ENCODE results near the gene RREB1.

RREB1 gene

GRCh38 chr6:7183707-7184106 is 75.9 kb downstream of the RREB1 start:
- Histone ChIP-seq H3K27ac (ENCODE audit: low read depth, low read length) (no peak overlapping the region), H3K36me3 (ENCODE audit: control insufficient read depth, low read length) (peaks cover 58% of the 10 kb centered on the region), H4K20me1 (ENCODE audit: control insufficient read depth, insufficient read depth, low read depth, low read length) (no peaks in the 10 kb centered on the region), H3K4me2 (ENCODE audit: low read length) (no peak overlapping the region), H3K4me1 (ENCODE audit: control insufficient read depth, low read length) (peaks cover 6% of the 10 kb centered on the region), H3K79me2 (ENCODE audit: control insufficient read depth, low read length) (no peaks in the 10 kb centered on the region), H3K9me3 (ENCODE audit: control insufficient read depth, insufficient read depth, low read length) (no peaks in the 10 kb centered on the region), H3K27me3 (ENCODE audit: control insufficient read depth, low read length) (no peaks in the 10 kb centered on the region), H3K9me2 (replicated peaks; ENCODE audit: control insufficient read depth, low read length) (no peaks in the 10 kb centered on the region), H3K4me3 (ENCODE audit: low read length) (no peak overlapping the region), H3F3A (ENCODE audit: control insufficient read depth, insufficient read depth) (no peaks in the 10 kb centered on the region)
- TF ChIP-seq, protein P1, sequence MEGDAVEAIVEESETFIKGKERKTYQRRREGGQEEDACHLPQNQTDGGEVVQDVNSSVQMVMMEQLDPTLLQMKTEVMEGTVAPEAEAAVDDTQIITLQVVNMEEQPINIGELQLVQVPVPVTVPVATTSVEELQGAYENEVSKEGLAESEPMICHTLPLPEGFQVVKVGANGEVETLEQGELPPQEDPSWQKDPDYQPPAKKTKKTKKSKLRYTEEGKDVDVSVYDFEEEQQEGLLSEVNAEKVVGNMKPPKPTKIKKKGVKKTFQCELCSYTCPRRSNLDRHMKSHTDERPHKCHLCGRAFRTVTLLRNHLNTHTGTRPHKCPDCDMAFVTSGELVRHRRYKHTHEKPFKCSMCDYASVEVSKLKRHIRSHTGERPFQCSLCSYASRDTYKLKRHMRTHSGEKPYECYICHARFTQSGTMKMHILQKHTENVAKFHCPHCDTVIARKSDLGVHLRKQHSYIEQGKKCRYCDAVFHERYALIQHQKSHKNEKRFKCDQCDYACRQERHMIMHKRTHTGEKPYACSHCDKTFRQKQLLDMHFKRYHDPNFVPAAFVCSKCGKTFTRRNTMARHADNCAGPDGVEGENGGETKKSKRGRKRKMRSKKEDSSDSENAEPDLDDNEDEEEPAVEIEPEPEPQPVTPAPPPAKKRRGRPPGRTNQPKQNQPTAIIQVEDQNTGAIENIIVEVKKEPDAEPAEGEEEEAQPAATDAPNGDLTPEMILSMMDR (IDR thresholded peaks at IDR 0.05; ENCODE audit: low read depth, low read length, poor library complexity, severe bottlenecking) = no peak
- TF ChIP-seq EZH2phosphoT487 (IDR thresholded peaks at IDR 0.05; ENCODE audit: borderline replicate concordance, low read length) = no peak

GRCh38 chr6:7184502-7184901 is 76.7 kb downstream of the RREB1 start:
- Histone ChIP-seq H3K9me3 (ENCODE audit: control insufficient read depth, insufficient read depth, low read length) (no peaks in the 10 kb centered on the region), H3K27ac (ENCODE audit: low read depth, low read length) (no peak overlapping the region), H3K4me1 (ENCODE audit: control insufficient read depth, low read length) (peaks cover 7% of the 10 kb centered on the region), H3K36me3 (ENCODE audit: control insufficient read depth, low read length) (peaks cover 62% of the 10 kb centered on the region), H3K9me2 (replicated peaks; ENCODE audit: control insufficient read depth, low read length) (no peaks in the 10 kb centered on the region), H3K4me2 (ENCODE audit: low read length) (no peak overlapping the region), H3K27me3 (ENCODE audit: control insufficient read depth, low read length) (no peaks in the 10 kb centered on the region), H3F3A (ENCODE audit: control insufficient read depth, insufficient read depth) (peaks cover under 1% of the 10 kb centered on the region; the same call in 1 of the 2 replicates), H3K79me2 (ENCODE audit: control insufficient read depth, low read length) (no peaks in the 10 kb centered on the region), H3K4me3 (ENCODE audit: low read length) (no peak overlapping the region), H4K20me1 (ENCODE audit: control insufficient read depth, insufficient read depth, low read depth, low read length) (no peaks in the 10 kb centered on the region)
- TF ChIP-seq EZH2phosphoT487 (IDR thresholded peaks at IDR 0.05; ENCODE audit: borderline replicate concordance, low read length) = no peak
- TF ChIP-seq, protein P1 (IDR thresholded peaks at IDR 0.05; ENCODE audit: low read depth, low read length, poor library complexity, severe bottlenecking) = no peak

- Histone ChIP-seq H3K4me2 (ENCODE audit: low read length) (no peak overlapping the region), H3K9me2 (replicated peaks; ENCODE audit: control insufficient read depth, low read length) (no peaks in the 10 kb centered on the region), H3K36me3 (ENCODE audit: control insufficient read depth, low read length) (peaks cover 56% of the 10 kb centered on the region), H3K27ac (ENCODE audit: low read depth, low read length) (no peak overlapping the region), H3K9me3 (ENCODE audit: control insufficient read depth, insufficient read depth, low read length) (no peaks in the 10 kb centered on the region), H3K27me3 (ENCODE audit: control insufficient read depth, low read length) (no peaks in the 10 kb centered on the region), H3F3A (ENCODE audit: control insufficient read depth, insufficient read depth) (peaks cover 3% of the 10 kb centered on the region; the same call in 1 of the 2 replicates), H3K4me3 (ENCODE audit: low read length) (no peak overlapping the region), H4K20me1 (ENCODE audit: control insufficient read depth, insufficient read depth, low read depth, low read length) (no peaks in the 10 kb centered on the region), H3K79me2 (ENCODE audit: control insufficient read depth, low read length) (no peaks in the 10 kb centered on the region), H3K4me1 (ENCODE audit: control insufficient read depth, low read length) (peaks cover 7% of the 10 kb centered on the region)
- TF ChIP-seq, protein P1 (IDR thresholded peaks at IDR 0.05; ENCODE audit: low read depth, low read length, poor library complexity, severe bottlenecking) = no peak
- TF ChIP-seq EZH2phosphoT487 (IDR thresholded peaks at IDR 0.05; ENCODE audit: borderline replicate concordance, low read length) = no peak
These were observed 77.8 kb downstream of the RREB1 start for GRCh38 chr6:7185561-7185960.
